Fibroblast of lung (primary cell): ENCODE results near the gene ACD. TPM values are rescaled to one million over a fixed set of nuclear protein-coding genes. Genes with fewer than 3 reads are reported as not detected.
A peak's percentile ranks its signal among the peaks of the same experiment; 100 is the strongest.

Experiments
- DNase-seq, 2 donors: peaks; one replicate each; pipeline versions ENCODE4 v3.0.0 to v3.0.0-alpha.2; 2010; ENCODE audit warnings: low read depth in 2 of 2
- H2AFZ ChIP-seq: 2 replicates; pipeline ENCODE4 v1.5.1; 2012; ENCODE audit warnings: low read length, control low read depth, inconsistent platforms
- H3K27ac ChIP-seq: 2 replicates; pipeline ENCODE4 v1.5.1; 2011; ENCODE audit warnings: low read length, control low read depth; ENCODE audit not compliant: insufficient read depth
- H3K27me3 ChIP-seq: 2 replicates; pipeline ENCODE4 v1.5.1; 2011; ENCODE audit warnings: mild to moderate bottlenecking, low read length; ENCODE audit not compliant: control insufficient read depth, insufficient read depth
- H3K36me3 ChIP-seq: 2 replicates; pipeline ENCODE4 v1.5.1; 2011; ENCODE audit warnings: low read length; ENCODE audit not compliant: control insufficient read depth, insufficient read depth
- H3K4me1 ChIP-seq: 2 replicates; pipeline ENCODE4 v1.5.1; 2011; ENCODE audit warnings: low read length; ENCODE audit not compliant: control insufficient read depth, insufficient read depth; ENCODE audit errors: extremely low read depth
- H3K4me2 ChIP-seq: 2 replicates; pipeline ENCODE4 v1.5.1; 2011; ENCODE audit warnings: low read length, control low read depth; ENCODE audit not compliant: insufficient read depth; ENCODE audit errors: extremely low read depth
- H3K4me3 ChIP-seq, 4 experiments: fragments of 200-600 bp in 1 of 4; sonication (generic) in 1 of 4; replicated peaks in 1 of 4; 2 replicates each; pipeline ENCODE4 v1.5.1; 2011 to 2016; ENCODE audit warnings: low read length in 4 of 4, low read depth in 3 of 4, mild to moderate bottlenecking in 3 of 4, control low read depth in 2 of 4, inconsistent platforms in 1 of 4, mixed read lengths in 1 of 4; ENCODE audit not compliant: insufficient read depth in 1 of 4; ENCODE audit errors: control extremely low read depth in 1 of 4
- H3K79me2 ChIP-seq: 2 replicates; pipeline ENCODE4 v1.5.1; 2012; ENCODE audit warnings: mild to moderate bottlenecking, low read length, inconsistent platforms; ENCODE audit not compliant: control insufficient read depth, insufficient read depth
- H3K9ac ChIP-seq: 2 replicates; pipeline ENCODE4 v1.5.1; 2011; ENCODE audit warnings: mild to moderate bottlenecking, low read length, control low read depth; ENCODE audit not compliant: insufficient read depth
- H3K9me3 ChIP-seq: 2 replicates; pipeline ENCODE4 v1.5.1; 2012; ENCODE audit warnings: low read depth, low read length; ENCODE audit not compliant: control insufficient read depth, insufficient read depth
- H4K20me1 ChIP-seq: 2 replicates; pipeline ENCODE4 v1.5.1; 2011; ENCODE audit warnings: low read length; ENCODE audit not compliant: control insufficient read depth, insufficient read depth; ENCODE audit errors: extremely low read depth
- EZH2 ChIP-seq: IDR thresholded peaks from 2 replicates; pipeline ENCODE4 v1.5.1; 2012; ENCODE audit warnings: low read length, control low read depth, mild to moderate bottlenecking; ENCODE audit errors: missing control alignments
- polyA plus RNA-seq, 2 donors: library from polyadenylated mRNA; depleted of rRNA in 1 of 2; stranded (reverse) in 1 of 2; unstranded in 1 of 2; fragments of >200 nt; gene quantifications; 2 replicates each; pipeline ENCODE4 v1.2.1, GENCODE V29; 2011 to 2012; ENCODE audit warnings: missing spikeins in 1 of 2
- total RNA-seq: library from RNA; depleted of rRNA; stranded (reverse); fragments of >200 nt; gene quantifications from 2 replicates; pipeline ENCODE4 v1.2.1, GENCODE V29; 2014
- TF ChIP-seq, protein P1 (sequence below), 2 donors: IDR thresholded peaks in 1 of 2; conservative IDR thresholded peaks in 1 of 2; 1 replicate in 1 of 2; 2 replicates in 1 of 2; pipeline ENCODE4 v1.5.1; 2011 to 2012; ENCODE audit warnings: low read length in 2 of 2, control low read depth in 1 of 2, inconsistent platforms in 1 of 2, low read depth in 1 of 2, mild to moderate bottlenecking in 1 of 2

Gene ACD
- total and polyA plus RNA-seq, 2 donors (not counting 1 experiment from before 2014, with no cell fraction given) = 7.9 to 9.2 TPM

DNA sequence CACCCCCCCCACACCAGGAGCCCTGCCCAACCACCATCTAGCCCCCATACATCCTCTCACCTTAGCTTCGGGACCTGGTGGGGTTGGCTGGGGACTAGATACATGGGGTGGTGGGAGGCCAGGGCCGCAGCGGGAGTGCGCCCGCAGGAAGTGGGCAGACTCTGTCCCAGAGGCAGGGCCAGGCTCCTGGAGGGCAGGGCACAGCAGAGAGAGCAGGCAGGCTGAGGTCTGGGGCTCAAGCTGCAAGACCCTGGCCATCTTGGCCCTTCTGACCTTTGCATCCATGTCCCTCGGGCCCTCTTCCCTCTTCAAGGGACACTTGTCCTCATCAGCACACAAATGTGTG is 3.8 kb upstream of the ACD start:
- Histone ChIP-seq H2AFZ (no peak overlapping the region), H4K20me1 (no peaks in the 10 kb centered on the region), H3K27me3 (no peaks in the 10 kb centered on the region), H3K4me1 (peaks cover 20% of the 10 kb centered on the region), H3K79me2 (no peaks in the 10 kb centered on the region), H3K9ac (no peak overlapping the region), H3K36me3 (peaks cover 2% of the 10 kb centered on the region), H3K4me3 (no peak overlapping the region), H3K27ac (no peak overlapping the region), H3K9me3 (no peaks in the 10 kb centered on the region), H3K4me2 (no peak overlapping the region)
- TF ChIP-seq, protein P1, sequence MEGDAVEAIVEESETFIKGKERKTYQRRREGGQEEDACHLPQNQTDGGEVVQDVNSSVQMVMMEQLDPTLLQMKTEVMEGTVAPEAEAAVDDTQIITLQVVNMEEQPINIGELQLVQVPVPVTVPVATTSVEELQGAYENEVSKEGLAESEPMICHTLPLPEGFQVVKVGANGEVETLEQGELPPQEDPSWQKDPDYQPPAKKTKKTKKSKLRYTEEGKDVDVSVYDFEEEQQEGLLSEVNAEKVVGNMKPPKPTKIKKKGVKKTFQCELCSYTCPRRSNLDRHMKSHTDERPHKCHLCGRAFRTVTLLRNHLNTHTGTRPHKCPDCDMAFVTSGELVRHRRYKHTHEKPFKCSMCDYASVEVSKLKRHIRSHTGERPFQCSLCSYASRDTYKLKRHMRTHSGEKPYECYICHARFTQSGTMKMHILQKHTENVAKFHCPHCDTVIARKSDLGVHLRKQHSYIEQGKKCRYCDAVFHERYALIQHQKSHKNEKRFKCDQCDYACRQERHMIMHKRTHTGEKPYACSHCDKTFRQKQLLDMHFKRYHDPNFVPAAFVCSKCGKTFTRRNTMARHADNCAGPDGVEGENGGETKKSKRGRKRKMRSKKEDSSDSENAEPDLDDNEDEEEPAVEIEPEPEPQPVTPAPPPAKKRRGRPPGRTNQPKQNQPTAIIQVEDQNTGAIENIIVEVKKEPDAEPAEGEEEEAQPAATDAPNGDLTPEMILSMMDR (conservative IDR thresholded peaks at IDR 0.05 in 1 of 2, IDR thresholded peaks at IDR 0.05 in 1 of 2; ENCODE audit: low read depth in 1 of 2, low read length in 2 of 2) = no peak
- no peak for TF ChIP-seq EZH2
- no peak for DNase-seq

DNA sequence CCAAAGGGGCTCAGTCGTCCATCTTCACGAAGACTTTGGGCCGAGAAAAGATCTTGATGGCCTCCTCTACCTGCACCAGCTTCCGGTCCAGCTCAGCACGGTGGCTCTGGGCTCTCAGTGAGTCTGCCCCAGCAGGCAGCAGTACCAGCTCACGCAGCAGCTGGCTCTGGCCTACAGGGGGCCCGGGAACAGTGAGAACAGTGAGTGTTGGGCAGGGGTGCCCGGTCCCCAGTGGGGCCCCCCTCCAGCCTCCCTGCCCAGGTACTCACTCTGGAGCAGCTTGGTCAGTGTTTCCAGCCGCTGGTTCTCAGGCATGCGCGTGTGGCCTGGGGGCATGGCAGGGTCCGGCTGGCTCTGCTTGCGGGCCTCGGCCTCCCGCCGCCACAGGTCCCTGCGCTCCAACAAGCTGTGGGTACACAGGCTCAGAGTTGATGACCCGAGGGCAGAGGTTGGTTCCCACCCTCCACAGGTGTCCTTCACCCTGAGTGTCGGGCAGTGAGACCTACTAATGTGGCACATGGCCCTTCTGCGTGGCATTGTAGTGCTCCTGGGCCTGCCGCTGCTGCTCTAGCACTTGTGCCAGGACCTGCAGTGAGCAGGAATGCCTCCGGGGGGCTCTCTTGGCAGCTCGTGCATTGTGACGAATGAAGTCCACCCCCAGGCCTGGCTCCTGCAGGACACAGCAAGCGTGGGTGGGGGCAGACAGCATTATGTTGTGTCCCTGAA is 3.3 kb upstream of the ACD start:
- Histone ChIP-seq H3K27ac (no peak overlapping the region), H3K4me2 (no peak overlapping the region), H3K79me2 (no peaks in the 10 kb centered on the region), H2AFZ (no peak overlapping the region), H3K9me3 (no peaks in the 10 kb centered on the region), H3K9ac (no peak overlapping the region), H3K4me1 (peaks cover 20% of the 10 kb centered on the region), H4K20me1 (no peaks in the 10 kb centered on the region), H3K27me3 (no peaks in the 10 kb centered on the region), H3K4me3 (no peak overlapping the region), H3K36me3 (peaks cover 3% of the 10 kb centered on the region)
- TF ChIP-seq, protein P1 (conservative IDR thresholded peaks at IDR 0.05 in 1 of 2, IDR thresholded peaks at IDR 0.05 in 1 of 2; ENCODE audit: low read depth in 1 of 2, low read length in 2 of 2) = peak in 1 of 2 donors; percentile 34
- TF ChIP-seq EZH2 = no peak
- DNase-seq = no peak

DNA sequence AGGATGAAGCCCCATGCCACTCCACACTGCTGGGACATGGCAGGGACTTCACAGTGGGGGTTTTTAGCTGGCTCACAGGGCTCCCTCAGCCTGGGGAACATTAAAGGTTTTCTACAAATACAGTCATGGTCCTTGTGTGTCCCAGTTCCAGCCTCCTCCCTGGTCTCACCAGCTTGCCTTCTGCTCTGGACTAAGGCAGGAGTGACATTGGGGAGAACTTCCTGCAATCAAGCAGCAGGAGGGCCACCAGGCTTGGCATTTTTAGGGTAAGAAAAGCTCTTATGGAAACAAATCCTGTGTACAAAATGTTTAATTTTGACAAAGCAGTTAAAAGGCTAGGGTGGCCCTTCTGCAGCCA is 2.6 kb upstream of the ACD start:
- Histone ChIP-seq H3K9me3 (no peaks in the 10 kb centered on the region), H3K27me3 (no peaks in the 10 kb centered on the region), H3K36me3 (peaks cover 6% of the 10 kb centered on the region), H4K20me1 (no peaks in the 10 kb centered on the region), H3K79me2 (no peaks in the 10 kb centered on the region), H2AFZ (no peak overlapping the region), H3K9ac (no peak overlapping the region), H3K4me2 (no peak overlapping the region), H3K27ac (no peak overlapping the region), H3K4me1 (peaks cover 18% of the 10 kb centered on the region), H3K4me3 (no peak overlapping the region)
- TF ChIP-seq, protein P1 (conservative IDR thresholded peaks at IDR 0.05 in 1 of 2, IDR thresholded peaks at IDR 0.05 in 1 of 2; ENCODE audit: low read depth in 1 of 2, low read length in 2 of 2) = no peak
- TF ChIP-seq EZH2 = no peak
- no peak for DNase-seq
